Stimulated activated CD8-positive, alpha-beta memory T cell treated with anti-CD3 and anti-CD28 coated beads, Interleukin-12 subunit alpha, Interleukin-12 subunit beta, amount 100 ng/mL, for 1 hour (primary cell): ENCODE data around the gene HMCN2.

Source experiments
- DNase-seq: peaks from one replicate; pipeline ENCODE4 v3.0.0-alpha.2; 2020; ENCODE audit warnings: low read depth

HMCN2 gene

DNA sequence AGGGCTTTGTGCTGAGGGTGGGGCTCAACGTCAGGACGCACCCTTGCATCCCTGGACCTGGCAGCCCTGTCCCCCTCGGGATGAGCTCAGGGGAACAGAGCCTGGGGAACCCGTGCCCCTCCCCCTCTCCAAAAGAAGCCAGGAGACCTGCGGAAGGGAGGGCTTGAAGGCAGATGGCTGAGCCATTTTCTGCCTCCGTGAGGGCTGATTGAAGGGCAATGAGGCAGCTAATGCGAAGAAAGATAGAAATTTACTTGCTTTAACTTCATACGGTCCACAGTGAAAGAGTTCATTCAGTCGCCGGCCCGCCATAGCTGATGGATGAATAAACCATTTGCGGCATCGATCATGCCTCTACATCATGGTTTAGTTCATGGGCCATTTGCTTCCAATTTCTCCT, 208.0 kb downstream of the HMCN2 start:
- DNase-seq = no peak

DNA sequence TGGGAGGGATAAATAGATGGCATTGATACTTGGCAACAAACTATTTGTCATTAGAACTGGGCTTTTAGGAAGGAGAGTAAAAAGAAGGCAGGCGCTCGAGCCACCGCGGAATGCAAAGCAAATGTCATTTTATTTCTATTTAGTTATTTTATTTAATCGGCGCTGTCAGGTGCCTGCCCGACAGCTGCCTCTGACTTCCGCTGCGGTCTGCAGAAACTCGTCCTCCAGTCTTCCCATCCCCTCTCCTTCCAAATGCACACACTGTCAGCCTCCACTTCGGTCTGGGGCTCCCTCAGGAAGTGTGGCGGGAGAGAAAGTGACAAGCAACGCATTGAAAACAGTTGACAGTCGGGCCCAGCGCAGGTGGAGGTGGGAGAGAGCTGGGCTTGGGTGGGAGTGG, 208.5 kb downstream of the HMCN2 start:
- DNase-seq = no peak

DNA sequence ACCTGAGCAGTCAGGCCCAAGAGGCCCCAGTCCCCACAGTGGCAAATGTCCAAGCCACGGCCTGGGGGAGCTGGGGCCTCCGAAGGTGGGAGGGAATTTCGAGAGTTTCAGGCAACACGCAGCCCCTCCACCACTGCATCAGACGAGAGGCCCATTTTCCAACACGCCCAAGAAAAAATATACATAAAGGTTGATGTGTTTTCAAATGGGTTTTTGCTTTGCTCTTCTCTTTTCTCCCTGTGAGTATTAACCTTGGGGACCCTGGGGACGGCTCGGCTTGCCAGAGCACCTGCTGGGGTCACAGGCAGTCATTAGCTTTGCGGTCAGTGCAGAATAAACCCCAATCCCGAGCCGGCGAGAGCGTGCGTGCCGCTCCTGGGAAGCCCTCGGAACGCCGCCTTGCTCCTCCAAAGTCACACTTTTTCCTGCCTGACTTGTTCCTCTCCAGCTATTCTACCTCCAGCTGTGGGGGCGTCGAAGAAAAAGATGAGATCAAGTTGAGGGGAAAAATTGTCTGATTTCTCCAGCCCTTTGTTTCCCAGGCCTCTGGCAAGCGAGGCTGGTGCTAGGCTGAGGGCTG, 210.7 kb downstream of the HMCN2 start:
- no peak for DNase-seq

- no peak for DNase-seq
These were observed 212.0 kb downstream of the HMCN2 start for GRCh38 chr9:130477564-130477963.

DNA sequence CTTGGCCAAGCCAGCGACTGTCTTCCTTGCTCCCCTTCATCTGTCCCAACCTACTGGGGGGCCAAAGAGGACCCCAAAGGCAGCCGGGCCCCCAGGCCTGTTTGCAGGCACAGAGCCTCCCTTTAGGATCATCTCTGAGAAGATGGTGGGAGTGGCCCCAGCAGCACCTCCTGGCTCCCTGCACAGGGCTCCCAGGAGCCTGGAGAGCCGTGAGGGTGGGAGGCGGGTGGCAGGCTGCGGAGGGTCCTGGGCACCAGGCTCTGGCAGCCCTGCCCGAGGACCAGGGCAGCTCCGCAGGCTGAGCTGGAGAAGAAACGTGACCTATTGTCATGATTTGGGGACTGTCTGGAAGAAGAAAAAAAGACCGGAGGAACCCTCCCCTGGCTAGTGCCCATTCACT, 212.6 kb downstream of the HMCN2 start:
- DNase-seq = no peak

- DNase-seq = no peak
These were observed 213.4 kb downstream of the HMCN2 start for GRCh38 chr9:130478736-130479575.

DNA sequence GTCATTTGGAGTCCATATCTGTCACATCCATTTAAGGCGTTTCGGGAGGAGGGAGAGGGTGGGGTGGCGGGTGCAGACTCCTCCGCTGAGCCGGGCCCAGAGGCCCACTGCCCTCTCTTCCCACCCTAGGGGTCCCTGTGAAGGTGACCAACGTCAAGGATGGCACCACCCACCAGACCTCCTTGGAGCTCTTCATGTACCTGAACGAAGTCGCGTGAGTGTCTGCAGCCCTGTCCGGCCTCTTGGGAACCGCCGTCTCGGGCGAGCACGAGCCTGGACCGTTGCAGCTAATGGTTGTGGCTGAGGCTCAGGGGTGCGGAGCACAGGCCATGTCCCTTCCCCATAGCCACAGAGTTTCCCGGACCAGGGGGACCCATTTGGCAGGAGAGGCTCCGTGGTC, 214.0 kb downstream of the HMCN2 start:
- no peak for DNase-seq

DNA sequence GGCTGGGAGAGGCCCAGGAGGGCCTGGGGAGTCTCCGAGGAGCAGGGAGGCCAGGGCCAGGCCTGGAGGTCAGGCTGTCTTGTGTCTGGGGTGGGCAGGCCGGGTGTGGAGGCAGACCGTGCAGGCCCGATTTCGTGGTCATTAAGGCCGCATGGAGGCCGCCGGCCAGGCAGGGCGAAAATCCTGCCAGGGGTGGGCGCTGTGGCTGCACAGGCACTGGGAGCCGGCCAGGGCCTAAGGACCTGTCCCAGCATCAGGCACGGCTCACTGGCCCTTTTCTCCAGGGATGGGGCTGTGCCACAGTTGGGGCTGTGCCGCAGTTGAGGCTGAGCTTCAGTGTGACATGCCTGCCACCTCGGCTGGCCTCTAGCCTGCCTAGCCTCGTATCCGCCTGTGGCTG, 215.1 kb downstream of the HMCN2 start:
- DNase-seq = no peak

GRCh38 chr9:130482463-130482862, 216.9 kb downstream of the HMCN2 start:
- DNase-seq = no peak

DNA sequence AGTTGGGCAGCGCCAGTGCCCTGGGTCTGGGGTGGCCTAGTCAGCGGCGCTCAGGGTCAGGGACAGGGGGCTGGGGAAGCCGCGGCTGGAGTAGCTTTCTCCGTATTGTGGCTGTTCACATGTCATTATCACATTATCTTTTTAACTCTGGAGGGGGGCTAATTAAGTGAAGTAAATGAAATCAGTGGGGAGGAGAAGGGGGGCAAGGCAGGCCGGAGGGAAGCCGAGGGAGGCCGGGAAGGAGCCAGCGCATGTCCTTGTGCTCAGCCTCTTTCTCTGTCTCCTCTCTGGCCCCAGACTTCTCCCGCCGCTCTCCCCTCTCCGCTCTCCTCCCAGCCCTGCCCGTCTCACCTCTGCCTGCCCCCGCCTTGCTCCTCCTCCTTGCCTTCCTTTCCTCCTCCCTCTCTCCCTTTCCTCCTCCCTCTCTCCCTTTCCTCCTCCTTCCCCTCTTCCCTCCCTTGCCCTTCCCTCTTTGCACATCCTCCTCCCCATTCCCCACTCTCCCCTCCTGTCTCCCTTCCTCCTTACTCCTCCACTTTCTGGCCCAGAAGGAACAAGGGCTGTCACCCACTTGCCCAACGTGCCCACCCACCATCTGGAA, 217.9 kb downstream of the HMCN2 start:
- DNase-seq = no peak
